ENCODE data around the gene PNPLA6. TPM values are rescaled to one million over a fixed set of nuclear protein-coding genes. Genes with fewer than 3 reads are reported as not detected.

Gene PNPLA6
- total RNA-seq, 1 donor from 2014 or later = 129 TPM

DNA sequence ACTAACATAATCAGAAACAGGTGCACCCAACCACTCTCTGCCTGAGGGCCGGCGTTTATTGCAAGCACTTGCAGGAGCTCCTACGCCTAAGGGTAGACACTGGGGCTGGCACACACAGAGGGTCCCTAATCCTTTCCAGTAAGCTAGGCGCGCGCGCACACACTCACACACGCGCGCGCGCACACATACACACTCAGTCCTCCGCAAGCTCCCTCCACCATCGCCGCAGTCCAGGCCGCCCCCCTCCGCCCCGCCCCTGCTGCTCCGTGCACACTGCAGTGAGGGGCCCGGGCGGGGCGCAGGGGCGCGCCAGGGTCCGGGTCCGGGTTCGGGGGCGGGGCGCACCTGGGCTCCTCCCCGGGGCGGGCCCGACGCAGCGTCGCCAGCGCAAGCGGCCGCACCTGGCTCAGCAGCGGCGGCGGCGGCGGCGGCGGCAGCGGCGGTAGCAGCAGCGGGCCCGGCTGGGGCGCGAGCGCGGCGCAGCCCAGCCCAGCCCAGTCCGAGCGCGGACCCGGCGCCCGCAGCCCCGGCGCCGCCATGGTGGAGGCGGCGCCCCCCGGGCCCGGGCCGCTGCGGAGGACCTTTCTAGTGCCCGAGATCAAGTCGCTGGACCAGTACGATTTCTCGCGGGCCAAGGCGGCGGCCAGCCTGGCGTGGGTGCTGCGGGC lies 60.1 kb downstream of the PNPLA6 start, which contains the start of gene CAMSAP3:
Gene CAMSAP3, plus strand, starts transcription at position 398 of the 668 bp plus-strand sequence. Its CDS starts 140 bp downstream, at position 538.
- TF ChIP-seq, protein P1, sequence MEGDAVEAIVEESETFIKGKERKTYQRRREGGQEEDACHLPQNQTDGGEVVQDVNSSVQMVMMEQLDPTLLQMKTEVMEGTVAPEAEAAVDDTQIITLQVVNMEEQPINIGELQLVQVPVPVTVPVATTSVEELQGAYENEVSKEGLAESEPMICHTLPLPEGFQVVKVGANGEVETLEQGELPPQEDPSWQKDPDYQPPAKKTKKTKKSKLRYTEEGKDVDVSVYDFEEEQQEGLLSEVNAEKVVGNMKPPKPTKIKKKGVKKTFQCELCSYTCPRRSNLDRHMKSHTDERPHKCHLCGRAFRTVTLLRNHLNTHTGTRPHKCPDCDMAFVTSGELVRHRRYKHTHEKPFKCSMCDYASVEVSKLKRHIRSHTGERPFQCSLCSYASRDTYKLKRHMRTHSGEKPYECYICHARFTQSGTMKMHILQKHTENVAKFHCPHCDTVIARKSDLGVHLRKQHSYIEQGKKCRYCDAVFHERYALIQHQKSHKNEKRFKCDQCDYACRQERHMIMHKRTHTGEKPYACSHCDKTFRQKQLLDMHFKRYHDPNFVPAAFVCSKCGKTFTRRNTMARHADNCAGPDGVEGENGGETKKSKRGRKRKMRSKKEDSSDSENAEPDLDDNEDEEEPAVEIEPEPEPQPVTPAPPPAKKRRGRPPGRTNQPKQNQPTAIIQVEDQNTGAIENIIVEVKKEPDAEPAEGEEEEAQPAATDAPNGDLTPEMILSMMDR (IDR thresholded peaks at IDR 0.05) = no peak
- no peak for DNase-seq (ENCODE audit: extremely low spot score, unreplicated experiment)
- H3K4me1 Mint-ChIP-seq (ENCODE audit: unreplicated experiment) = peaks cover 3% of the 10 kb centered on the region
- H3K27me3 Mint-ChIP-seq (ENCODE audit: unreplicated experiment) = peaks cover 41% of the 10 kb centered on the region
- peak within 1 kb of the TSS; percentile 64 for H3K4me3 Mint-ChIP-seq (ENCODE audit: unreplicated experiment)
- no peak within 1 kb of the TSS for H3K27ac Mint-ChIP-seq (ENCODE audit: unreplicated experiment)
- no peaks in the 10 kb centered on the region for H3K9me3 Mint-ChIP-seq (ENCODE audit: unreplicated experiment)
- H3K36me3 Mint-ChIP-seq (ENCODE audit: unreplicated experiment) = no peaks in the 10 kb centered on the region

DNA sequence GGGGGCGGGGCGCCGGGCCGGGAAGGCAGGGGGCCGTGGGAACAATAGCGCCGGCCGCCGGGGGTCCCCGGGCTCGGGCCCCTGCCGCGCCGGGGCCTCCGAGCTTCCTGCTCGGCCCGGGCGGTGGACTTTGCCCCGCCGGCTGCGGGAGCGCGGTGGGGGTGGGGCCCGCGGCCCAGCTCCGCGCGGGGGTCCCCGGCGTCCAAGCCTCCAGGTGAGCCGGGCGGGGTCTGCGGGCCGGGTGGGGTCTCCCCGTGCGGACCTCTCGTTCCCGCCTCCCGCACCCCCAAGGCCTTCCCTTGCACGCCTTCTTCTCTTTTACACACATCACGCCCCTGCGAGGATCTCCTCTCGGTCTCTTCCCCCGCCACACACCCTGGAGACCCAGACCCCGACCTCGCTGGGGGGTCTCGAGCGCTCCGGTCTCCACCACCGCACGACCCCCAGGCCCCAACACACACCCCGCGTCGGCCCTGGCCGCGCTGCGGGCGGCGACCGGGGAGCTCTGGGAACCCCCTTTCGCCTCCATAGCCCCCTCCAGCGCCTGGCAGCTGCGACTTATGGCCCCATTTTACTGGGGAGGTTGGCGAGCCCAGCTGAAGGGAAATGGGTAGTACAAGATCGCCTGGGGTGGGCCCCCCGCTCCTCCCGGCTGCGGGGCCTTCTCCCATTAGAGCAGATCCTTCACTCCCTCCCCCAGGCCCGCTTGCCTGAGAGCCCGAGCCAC lies 60.9 kb downstream of the PNPLA6 start:
- H3K4me3 Mint-ChIP-seq (ENCODE audit: unreplicated experiment) = peak overlapping the region; percentile 47
- no peaks in the 10 kb centered on the region for H3K9me3 Mint-ChIP-seq (ENCODE audit: unreplicated experiment)
- peaks cover 41% of the 10 kb centered on the region for H3K27me3 Mint-ChIP-seq (ENCODE audit: unreplicated experiment)
- DNase-seq (ENCODE audit: extremely low spot score, unreplicated experiment) = no peak
- no peaks in the 10 kb centered on the region for H3K36me3 Mint-ChIP-seq (ENCODE audit: unreplicated experiment)
- H3K4me1 Mint-ChIP-seq (ENCODE audit: unreplicated experiment) = peaks cover 3% of the 10 kb centered on the region
- H3K27ac Mint-ChIP-seq (ENCODE audit: unreplicated experiment) = no peak overlapping the region
- TF ChIP-seq, protein P1 (IDR thresholded peaks at IDR 0.05) = no peak

DNA sequence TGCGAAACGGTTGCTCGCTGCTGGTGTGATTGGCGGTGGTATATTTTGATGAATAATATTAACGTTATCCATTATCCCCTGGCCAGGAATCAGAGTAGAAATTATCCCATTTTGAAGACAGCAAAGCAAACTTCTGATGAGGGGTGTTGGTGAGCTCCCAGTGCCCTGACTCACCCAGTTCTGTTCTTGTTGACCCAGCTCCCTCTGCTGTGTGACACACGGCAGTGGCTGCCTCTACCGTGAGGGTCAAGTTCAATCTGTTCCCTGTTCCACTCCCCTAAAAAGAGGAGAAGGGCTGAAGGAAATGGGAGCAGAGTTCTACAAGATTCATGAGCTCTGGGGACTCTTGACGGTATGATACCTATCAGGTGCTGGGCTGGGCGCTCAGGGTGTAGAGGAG lies 62.2 kb downstream of the PNPLA6 start:
- no peaks in the 10 kb centered on the region for H3K36me3 Mint-ChIP-seq (ENCODE audit: unreplicated experiment)
- H3K4me1 Mint-ChIP-seq (ENCODE audit: unreplicated experiment) = peaks cover 3% of the 10 kb centered on the region
- DNase-seq (ENCODE audit: extremely low spot score, unreplicated experiment) = no peak
- H3K4me3 Mint-ChIP-seq (ENCODE audit: unreplicated experiment) = no peak overlapping the region
- peaks cover 45% of the 10 kb centered on the region for H3K27me3 Mint-ChIP-seq (ENCODE audit: unreplicated experiment)
- no peaks in the 10 kb centered on the region for H3K9me3 Mint-ChIP-seq (ENCODE audit: unreplicated experiment)
- no peak overlapping the region for H3K27ac Mint-ChIP-seq (ENCODE audit: unreplicated experiment)
- TF ChIP-seq, protein P1 (IDR thresholded peaks at IDR 0.05) = no peak

DNA sequence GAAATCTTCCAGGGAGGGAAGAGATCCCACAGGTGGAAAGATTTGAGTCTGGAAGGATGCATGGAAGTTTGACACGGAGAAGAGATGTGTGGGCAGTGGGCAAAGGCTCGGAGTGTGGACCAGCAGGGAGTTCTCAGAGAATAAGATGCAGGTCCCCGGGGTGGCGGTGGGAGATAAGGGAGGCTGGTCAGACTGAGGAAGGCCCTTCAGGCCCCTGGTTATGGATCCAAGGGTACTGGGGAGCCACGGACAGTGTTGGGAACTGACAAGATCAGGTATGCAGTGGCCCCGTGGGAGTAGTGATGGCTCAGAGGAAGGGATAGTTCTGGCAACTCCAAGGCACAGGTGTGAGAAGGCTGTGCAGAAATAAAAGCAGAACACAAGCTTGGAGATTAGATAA lies 62.7 kb downstream of the PNPLA6 start:
- no peak for DNase-seq (ENCODE audit: extremely low spot score, unreplicated experiment)
- no peak overlapping the region for H3K4me3 Mint-ChIP-seq (ENCODE audit: unreplicated experiment)
- no peaks in the 10 kb centered on the region for H3K9me3 Mint-ChIP-seq (ENCODE audit: unreplicated experiment)
- H3K4me1 Mint-ChIP-seq (ENCODE audit: unreplicated experiment) = peaks cover 3% of the 10 kb centered on the region
- H3K36me3 Mint-ChIP-seq (ENCODE audit: unreplicated experiment) = no peaks in the 10 kb centered on the region
- H3K27me3 Mint-ChIP-seq (ENCODE audit: unreplicated experiment) = peaks cover 45% of the 10 kb centered on the region
- no peak overlapping the region for H3K27ac Mint-ChIP-seq (ENCODE audit: unreplicated experiment)
- TF ChIP-seq, protein P1 (IDR thresholded peaks at IDR 0.05) = no peak

DNA sequence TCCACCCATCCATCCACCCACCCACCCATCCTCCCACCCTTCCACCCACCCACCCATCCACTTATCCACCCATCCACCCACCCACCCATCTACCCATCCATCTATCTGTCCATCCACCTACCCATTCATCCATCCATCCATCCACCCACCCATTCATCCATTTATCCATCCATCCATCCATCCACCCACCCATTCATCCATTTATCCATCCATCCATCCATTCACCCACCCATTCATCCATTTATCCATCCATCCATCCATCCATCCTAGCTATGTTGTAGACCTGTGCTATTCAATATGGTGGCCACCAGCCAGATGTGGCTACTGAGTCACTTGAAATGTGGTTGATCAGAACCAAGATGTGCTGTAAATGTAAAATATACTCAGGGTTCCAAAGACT lies 65.2 kb downstream of the PNPLA6 start:
- Mint-ChIP-seq H3K27me3 (ENCODE audit: unreplicated experiment) (peaks cover 24% of the 10 kb centered on the region), H3K4me3 (ENCODE audit: unreplicated experiment) (no peak overlapping the region), H3K27ac (ENCODE audit: unreplicated experiment) (no peak overlapping the region), H3K36me3 (ENCODE audit: unreplicated experiment) (no peaks in the 10 kb centered on the region), H3K9me3 (ENCODE audit: unreplicated experiment) (no peaks in the 10 kb centered on the region), H3K4me1 (ENCODE audit: unreplicated experiment) (no peaks in the 10 kb centered on the region)
- no peak for DNase-seq (ENCODE audit: extremely low spot score, unreplicated experiment)
- TF ChIP-seq, protein P1 (IDR thresholded peaks at IDR 0.05) = no peak

Data from osteocyte (in vitro differentiated cells).